Measurements from ENCODE around the gene PTPRN2.

DNA sequence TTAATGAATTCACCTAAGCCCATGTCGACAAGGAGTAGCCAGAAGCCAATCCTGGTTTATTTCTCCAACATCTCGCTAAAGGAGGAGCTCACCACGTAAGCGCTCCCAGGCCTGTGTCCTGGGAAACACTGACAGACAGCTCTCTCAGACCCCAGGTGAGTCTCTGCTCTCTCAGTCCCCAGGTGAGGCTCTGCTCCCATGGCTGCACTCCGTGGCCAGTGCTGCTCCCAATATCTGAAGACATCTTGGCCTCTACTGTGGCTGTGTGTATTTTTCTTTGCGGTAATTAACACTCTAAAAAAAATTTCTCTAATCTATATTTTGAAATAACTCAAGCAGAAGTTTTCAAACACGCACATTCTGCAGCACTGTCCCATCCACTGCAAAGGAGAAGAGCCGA, 564.5 kb downstream of the PTPRN2 start:
- TF ChIP-seq, protein P1, sequence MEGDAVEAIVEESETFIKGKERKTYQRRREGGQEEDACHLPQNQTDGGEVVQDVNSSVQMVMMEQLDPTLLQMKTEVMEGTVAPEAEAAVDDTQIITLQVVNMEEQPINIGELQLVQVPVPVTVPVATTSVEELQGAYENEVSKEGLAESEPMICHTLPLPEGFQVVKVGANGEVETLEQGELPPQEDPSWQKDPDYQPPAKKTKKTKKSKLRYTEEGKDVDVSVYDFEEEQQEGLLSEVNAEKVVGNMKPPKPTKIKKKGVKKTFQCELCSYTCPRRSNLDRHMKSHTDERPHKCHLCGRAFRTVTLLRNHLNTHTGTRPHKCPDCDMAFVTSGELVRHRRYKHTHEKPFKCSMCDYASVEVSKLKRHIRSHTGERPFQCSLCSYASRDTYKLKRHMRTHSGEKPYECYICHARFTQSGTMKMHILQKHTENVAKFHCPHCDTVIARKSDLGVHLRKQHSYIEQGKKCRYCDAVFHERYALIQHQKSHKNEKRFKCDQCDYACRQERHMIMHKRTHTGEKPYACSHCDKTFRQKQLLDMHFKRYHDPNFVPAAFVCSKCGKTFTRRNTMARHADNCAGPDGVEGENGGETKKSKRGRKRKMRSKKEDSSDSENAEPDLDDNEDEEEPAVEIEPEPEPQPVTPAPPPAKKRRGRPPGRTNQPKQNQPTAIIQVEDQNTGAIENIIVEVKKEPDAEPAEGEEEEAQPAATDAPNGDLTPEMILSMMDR (conservative IDR thresholded peaks at IDR 0.05; ENCODE audit: low read length) = no peak
- no peak for TF ChIP-seq EZH2phosphoT487 (IDR thresholded peaks at IDR 0.05; ENCODE audit: borderline replicate concordance, low read depth, low read length)

Data from OCI-LY7 (cell line).